ENCODE measurements around the gene SLK.

SLK gene

GRCh38 chr10:103939522-103939921 is 27.4 kb upstream of the SLK start:
- DNase-seq, result no peak

DNA sequence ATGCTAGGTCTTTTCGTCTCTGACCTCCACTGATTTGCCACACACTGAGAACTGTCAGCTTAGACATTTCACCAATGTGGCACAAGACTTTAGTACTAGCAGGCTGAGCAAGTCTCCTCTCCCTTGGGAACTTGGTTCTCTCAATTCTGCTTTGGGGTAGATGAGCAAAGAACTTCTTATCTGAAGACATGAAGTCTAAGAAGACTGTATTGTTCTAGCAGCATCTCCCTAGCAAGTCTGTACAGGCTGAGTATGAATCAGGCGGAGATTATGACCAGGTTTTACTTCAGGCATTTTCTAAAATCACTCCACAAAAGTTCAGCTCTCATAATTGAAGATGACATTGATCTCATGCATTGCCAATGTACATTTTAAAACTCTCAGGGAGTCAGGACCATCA is 25.1 kb upstream of the SLK start:
- no peak for DNase-seq

DNA sequence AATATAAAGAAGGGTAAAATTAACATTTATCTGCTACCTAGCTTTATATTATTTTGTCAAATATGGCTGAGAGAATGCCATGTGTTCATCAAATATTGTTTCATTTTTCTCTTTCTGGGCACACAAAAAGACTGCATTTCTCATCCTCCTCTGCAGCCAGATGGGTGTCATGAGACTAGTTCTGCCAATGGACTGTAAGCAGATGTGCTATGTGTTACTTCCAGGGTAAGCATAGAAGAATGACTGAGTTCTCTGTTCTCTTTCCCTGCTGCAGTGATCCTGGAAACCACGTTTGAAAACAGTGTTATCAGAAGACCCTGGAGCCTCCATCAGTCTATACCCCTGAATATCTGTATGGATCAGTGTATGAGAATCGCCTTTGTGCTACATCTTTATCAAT is 24.1 kb upstream of the SLK start:
- DNase-seq, result peak in 5 of 56 donors; percentile 8 to 19 (median 11)

DNA sequence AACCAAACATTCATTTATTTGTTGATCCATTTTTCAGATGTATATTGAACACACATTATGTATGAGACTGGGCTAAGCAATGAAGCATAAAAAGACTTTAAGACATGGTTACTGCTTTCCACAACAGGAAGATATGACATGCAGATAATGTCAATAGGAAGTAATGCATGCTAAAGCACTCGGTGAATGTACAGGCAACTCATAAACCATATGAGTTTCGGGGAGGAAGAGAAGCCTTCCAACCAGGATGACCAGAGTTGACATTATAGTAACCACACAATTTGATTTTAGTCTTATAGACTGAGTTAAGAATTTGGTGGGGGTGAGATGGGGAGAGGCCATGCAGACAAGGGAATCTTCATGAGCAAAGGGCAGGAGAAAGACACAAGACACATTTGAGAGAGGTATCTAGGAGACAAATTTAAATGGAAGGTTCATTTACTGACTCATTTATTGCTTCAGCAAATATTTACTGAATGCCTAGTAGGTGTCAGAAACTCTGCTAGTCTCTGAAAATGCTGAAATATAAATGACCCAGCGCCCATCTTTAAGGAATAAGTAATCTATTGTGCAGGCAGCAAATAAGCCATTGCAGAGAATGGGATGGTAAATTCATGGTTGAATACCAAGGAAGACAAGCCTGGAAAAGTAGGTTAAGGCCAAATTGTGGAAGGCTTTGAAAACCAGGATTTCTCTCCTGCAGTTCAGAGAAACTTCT is 19.0 kb upstream of the SLK start:
- no peak for DNase-seq

DNA sequence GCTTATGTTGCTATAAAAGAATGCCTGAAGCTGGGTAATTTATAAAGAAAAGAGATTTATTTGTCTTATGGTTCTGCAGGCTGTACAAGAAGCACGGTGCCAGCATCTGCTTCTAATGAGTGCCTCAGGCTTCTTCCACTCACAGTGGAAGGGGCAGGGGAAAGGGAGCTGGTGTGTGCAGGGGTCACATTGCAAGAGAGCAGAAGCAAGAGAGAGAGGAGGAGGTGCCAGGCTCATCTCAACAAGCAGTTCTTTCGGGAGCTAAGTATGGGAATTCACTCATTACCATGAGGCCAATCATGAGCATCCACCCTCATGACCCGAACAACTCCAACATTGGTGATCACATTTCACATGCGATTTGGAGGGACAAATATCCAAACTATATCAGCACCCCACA is 17.2 kb upstream of the SLK start:
- DNase-seq, result no peak

GRCh38 chr10:103951183-103951582 is 15.8 kb upstream of the SLK start:
- no peak for DNase-seq

DNA sequence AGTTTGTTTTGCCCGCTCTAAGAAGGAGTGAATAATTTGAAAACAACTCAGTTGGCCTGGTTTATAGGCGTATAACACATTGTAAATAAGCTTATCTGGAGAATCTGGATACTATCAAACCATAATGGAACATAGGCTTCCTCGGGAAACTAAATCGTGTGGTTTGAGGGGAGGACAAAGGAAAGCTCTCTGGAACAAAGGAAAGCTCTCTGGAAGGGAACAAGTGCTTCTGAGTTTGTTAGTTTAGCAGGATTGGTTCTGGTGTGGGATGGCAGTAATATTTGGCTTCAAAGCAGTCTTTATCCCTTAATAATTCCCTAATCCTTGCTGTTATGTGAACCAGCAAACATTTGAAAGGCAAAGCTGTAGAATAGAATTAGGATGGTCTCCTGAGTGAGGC is 15.0 kb upstream of the SLK start:
- DNase-seq, result no peak

DNA sequence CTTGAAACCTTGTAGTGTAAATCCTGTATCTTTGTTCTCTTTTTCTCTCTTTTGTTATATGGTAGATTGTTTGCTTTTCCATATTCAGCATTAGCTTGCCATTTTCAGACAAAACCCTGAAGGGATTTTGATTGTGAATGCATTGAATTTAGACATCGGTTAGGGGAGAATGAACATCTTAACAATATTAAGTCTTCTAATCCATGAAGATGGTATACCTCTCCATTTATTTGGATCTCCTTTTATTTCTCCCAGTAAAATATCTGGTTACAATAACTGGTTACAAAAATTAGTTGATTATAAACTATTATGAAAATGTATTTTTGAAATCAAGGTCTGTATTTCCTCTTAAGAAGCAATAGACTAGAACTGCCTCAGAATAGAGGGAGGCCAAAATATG is 12.4 kb upstream of the SLK start:
- no peak for DNase-seq

DNA sequence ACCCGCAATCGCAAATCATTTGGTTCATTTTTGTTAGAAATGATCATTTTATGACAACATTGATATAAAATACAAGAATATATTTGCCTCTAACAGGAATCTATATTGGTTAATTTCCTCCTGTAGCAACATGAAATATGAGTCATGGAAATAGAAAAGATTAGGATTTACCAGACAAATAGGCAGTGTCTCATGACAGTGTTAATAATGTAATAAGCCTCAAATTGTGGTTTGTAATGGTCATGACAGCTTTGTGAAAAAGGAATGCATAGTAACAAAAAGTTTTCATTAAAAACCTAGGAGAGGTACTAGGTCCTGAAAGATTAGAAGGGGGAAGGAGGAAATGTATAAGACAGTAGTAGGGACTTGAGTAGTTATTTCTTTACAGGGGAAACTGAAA is 7.9 kb upstream of the SLK start:
- DNase-seq, result no peak

- no peak for DNase-seq
Observed at GRCh38 chr10:103960103-103960502, 6.8 kb upstream of the SLK start.

- DNase-seq, result peak in 13 of 56 donors; percentile 38 to 69 (median 45)
Observed at GRCh38 chr10:103967448-103968071, 620 bp downstream of the SLK start.

- DNase-seq, result no peak
Observed at GRCh38 chr10:103968441-103969391, 1.8 kb downstream of the SLK start.

- DNase-seq, result no peak
Observed at GRCh38 chr10:103969436-103969835, 2.5 kb downstream of the SLK start.

GRCh38 chr10:103969857-103970627 is 3.1 kb downstream of the SLK start:
- DNase-seq, result no peak

DNA sequence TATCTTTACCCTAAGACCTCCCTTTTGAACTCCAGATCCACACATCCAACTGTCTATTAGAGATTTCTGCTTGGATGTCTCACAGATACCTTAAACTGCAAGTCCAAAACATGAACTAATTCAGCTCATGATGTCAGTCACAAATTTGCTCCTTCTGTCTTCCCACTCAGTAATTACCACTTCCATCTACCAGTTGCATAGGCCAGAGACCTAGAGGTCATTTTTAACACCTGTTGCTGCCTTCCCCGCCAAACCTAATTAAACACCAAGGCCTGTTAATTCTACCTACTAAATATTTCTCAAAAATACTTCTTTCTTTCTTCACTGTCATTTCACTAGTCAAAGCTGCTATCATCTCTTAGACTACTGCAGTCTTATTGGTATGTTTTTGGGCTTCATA is 8.2 kb downstream of the SLK start:
- DNase-seq, result no peak

DNA sequence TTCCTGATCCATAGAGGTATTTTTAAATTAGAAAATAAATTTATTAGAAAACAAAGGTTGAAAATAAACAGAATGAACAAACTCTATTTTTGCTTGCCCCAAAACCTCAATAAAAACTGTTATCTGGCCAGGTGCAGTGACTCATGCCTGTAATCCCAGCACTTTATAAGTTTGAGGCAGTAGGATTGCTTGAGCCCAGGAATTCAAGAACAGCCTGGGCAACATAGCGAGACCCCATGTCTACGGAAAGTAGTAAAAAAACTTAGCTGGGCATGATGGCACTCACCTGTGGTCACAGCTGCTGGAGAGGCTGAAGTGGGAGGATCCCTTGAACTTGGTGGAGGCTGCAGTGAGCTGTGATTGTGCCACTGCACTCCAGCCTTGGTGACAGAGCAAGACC is 10.3 kb downstream of the SLK start:
- no peak for DNase-seq

DNA sequence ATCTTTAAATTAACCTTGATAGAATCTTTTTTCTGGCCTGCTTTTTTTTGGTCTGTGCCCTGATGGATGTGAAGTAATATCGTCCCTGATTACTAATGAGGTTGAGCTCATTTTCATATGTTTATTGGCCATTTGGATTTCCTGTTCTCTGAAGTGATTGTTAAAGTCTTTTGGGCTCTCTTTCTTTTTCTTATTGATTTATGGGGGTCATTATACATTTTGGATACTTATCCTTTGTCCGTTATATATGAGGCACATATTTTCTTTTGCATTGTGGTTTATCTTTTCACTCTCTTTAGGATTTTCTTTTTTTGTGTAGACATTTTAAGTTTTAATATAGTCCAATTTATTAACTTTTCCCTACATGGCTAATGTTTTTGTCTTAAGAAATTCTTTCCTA is 12.6 kb downstream of the SLK start:
- no peak for DNase-seq

GRCh38 chr10:103980288-103980906 is 13.5 kb downstream of the SLK start:
- DNase-seq, result no peak

DNA sequence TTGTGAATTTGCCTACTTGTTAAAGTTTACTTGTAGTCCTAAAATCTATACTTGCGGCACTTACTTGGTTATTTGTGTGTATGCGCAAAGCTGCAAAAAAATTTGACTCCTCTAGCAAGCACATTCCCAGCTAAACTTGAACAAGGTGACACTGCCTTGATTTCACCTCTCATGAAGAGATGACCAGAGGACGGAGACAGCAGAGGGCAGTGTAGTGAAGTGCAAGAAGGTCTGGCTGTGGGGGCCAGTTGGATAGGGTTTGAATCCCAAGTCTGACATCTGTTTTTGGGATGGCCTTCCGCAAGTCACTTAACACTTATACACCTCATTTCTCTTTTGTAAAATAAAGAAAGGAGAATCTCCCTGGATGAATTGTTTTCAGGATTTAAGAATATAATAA is 15.7 kb downstream of the SLK start:
- peak in 10 of 56 donors; percentile 3 to 39 (median 18) for DNase-seq

DNA sequence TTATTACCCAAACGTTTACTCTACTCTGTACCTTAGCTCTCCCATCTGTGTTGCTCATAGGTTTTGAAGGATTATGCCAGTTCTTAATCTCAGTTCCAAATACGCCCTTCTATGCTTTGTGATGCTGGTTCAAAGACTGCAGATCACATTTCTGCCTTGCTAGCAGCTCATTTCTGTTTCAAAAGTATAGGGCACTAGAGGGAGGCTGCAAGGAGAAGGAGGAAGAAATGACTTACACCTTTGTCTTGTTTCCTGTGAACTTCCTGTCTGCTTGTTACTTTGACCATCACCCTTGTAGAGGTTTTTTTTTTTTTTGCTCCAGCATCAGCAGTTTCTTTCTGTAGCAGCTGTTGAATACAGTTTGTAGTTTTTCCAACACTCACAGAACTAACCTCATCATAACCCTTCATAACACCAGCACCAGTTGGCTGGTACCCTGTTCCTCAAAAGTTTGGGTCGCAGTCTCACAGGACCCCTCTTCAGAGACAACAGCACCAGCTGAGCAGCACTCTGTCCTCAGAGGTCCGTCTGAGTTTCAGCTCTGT is 16.5 kb downstream of the SLK start:
- no peak for DNase-seq

- DNase-seq, result no peak
Observed at GRCh38 chr10:103985726-103986125, 18.8 kb downstream of the SLK start.

Measured in amygdala (tissue), 56 donors.